Sciatic nerve (tissue), 2 donors: ENCODE results near the gene ZCCHC2. TPM values are rescaled to one million over a fixed set of nuclear protein-coding genes. Genes with fewer than 3 reads are reported as not detected.
A peak's percentile ranks its signal among the peaks of the same experiment; 100 is the strongest.

Source experiments
- ATAC-seq: fragments of 200-7000 bp; cut with Tn5 transposase; one replicate; pipeline ENCODE4 v1.9.1; 2020; ENCODE audit warnings: mild to moderate bottlenecking, moderate library complexity
- DNase-seq: peaks from one replicate; pipeline ENCODE4 v3.0.0-alpha.2; 2020; ENCODE audit warnings: low spot score
- intact Hi-C: fragments of 100-400 bp; cut with DNase I; formaldehyde crosslinking; loops from one replicate; pipeline ENCODE4 v1.14.2; 2022
- total RNA-seq: library from RNA; stranded (reverse); fragmentation: NEBNext Ultra II Directional; extraction: Animal tissue kit (Norgen Biotek cat#: 25700); gene quantifications from one replicate; pipeline ENCODE4 v1.2.1, GENCODE V29; 2021
- donor health status: DM: no; HTN: no; CAD: no.
- donor health status: DM: no; HTN: no; CAD: no.

The ZCCHC2 gene
- total RNA-seq = 35.5 TPM

DNA sequence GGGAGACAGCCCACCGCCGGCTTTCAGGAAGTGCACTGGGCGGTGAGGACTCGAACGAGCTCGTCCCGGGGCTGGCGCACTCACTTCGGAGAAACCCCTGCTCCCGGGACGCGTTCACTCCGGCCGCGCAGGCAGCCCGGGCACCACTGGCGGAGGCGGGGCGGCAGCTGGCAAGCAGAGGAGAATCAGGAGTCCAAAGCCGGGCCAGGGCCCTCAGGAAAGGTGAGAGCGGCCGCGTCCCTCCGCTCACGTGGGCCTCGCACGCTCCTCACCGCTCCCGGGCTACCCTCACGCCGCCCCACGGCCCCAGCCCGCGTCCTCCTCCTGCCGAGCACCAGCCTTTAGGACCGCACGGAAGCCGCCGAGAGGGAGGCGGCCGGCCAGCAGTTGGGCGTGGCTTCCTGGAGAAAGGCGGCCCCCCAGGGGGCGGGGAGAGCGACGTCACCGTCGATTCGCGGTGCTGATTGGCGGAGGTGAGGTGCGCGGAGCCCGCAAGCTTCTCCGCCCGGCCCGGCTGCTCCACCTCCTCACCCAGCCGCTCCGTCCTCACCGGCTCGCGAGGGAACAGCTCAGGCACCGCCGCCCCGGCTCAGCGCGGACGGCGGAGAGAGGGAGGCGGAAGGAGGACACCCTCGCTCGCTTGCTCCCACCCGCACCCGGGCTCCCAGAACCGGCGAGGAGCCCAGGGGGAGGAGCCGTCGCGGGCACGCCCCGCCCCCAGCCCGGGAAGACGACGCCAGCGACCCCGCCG lies at the start of gene ZCCHC2:
TSS of gene ZCCHC2 (plus strand) at position 522 of the 751 bp plus-strand sequence. CDS start 400 bp downstream, outside the sequence.
- peak; percentile 99 for DNase-seq
- intact Hi-C loops = no loop called here
- peak; percentile 96 for ATAC-seq

GRCh38 chr18:62479574-62479973 lies 43.3 kb upstream of the ZCCHC2 start:
- no peak for ATAC-seq
- DNase-seq = no peak
- intact Hi-C loops = no loop called here

DNA sequence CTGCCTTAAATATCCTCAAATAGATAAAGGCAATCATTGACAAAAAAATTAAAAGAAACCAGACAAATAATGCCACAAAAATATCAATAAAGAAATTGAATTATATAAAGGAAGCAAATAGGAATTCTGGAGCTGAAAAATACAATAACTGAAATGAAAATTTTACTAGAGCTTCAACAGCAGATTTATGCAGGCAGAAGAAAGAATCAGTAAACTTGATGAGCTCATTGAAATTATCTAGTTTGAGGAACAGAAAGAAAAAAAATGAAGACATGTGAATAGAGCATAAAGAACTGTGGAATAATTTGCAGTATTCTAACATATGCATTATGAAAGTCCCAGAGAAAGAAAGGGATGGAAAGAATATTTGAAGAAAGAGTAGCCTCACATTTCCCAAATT lies 41.9 kb upstream of the ZCCHC2 start:
- ATAC-seq = no peak
- DNase-seq = no peak
- intact Hi-C loops = no loop called here

- ATAC-seq (no peak), DNase-seq (no peak)
- intact Hi-C loops = no loop called here
These were observed 37.9 kb upstream of the ZCCHC2 start for GRCh38 chr18:62484941-62485340.

DNA sequence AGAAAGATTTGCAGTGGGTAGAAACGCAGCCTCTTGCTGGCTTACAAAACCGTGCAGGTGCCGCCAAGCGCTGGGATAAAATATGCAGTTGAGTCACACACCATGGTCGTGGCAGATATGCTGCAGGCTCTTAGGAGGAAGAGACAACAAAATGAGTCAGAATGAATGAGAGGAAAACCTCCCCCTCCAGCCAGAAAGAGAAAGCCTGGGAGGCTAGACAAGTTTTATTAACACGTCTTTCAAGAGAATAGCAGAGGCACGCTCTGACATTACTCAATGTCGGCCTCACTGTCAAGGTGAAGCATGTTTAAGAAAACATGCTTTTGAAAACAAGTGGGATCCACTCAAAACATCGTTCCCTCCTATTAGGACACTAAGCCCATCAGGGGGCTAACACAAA lies 37.1 kb upstream of the ZCCHC2 start:
- intact Hi-C loops = no loop called here
- DNase-seq = no peak
- ATAC-seq = no peak

DNA sequence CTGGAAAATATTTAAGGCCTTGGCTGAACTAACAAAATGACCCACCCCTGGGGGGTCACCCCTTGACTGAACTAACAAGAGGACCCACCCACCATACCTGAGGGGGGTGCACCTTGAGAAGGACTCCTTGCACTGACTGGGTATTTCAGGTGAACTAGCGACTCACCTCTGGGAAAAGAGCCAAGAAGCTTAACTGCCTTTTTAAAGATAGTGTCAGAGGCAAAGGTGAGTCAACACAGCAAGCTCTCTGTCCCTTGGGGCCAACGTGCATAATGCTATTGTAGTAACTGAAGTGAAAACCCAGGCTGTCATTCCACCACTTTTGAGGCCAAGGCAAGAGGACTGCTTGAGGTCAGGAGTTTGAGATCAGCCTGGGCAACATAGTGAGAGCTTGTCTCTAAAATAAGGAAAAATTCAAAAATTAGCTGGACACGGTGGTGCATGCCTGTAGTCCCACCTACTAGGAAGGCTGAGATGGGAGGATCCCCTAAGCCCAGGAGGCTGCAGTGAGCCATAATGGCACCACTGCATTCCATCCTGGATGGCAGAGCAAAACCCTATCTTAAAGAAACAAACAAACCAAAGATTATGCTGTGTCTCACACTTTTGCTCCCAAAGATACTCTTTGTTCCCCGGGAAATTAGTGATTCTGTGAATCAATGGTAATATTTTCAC lies 36.4 kb upstream of the ZCCHC2 start:
- ATAC-seq (no peak), DNase-seq (no peak)
- intact Hi-C loops = no loop called here

DNA sequence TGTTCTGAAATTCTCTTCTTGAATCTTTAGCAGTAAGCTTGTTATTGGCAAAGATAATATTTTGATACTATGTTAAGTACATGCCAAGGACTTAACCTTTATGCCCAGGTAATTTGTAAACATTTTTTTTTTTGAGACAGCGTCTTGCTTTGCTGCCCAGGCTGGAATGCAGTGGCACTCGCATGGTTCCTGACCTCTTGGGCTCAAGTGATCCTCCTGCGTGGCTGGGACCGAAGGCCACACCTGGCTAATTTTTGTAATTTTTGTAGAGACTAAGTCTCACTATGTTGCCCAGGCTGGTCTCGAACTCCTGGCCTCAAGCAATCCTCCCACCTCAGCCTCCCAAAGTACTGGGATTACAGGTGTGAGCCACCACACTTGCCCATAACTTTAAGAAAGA lies 35.7 kb upstream of the ZCCHC2 start:
- DNase-seq (no peak), ATAC-seq (no peak)
- intact Hi-C loops = no loop called here

GRCh38 chr18:62490967-62491695 lies 31.7 kb upstream of the ZCCHC2 start:
- ATAC-seq (no peak), DNase-seq (no peak)
- intact Hi-C loops = no loop called here

DNA sequence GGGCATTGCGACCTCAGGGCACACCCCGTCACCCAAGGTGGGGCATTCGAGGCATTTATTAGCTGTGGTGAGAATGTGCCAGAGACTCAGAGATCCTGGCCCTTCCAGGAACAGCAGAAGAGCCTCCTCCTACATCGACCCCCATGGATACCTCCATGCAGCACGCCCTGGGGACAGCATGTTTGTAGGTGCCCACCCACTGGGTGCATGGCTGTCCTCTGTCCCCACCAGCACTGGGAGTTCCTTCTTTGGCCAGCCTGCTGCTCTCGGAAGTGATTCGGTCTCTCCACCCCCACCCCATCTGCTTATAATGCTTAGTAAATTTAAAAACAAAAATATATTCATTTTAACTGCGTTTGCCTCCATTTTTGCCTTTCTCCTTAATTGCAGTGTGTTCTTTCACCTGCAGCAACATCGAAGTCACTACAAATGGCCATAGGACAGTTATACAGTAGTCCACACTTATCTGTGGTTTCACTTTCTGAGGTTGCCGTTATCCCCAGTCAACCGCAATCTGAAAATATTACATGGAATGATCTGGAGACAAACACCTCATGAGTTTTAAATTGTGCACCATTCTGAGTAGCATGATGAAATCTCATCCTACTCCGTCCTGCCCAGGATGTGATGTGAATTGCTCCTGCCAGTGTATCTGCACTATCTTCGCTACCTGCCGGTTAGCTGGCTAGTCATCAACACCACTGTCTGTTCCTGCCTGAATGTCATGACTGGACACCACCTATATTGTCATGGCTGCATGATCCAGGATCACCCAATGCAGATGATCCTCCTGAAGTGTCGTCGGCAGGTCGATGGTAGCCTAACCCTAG lies 29.6 kb upstream of the ZCCHC2 start:
- DNase-seq (no peak), ATAC-seq (no peak)
- intact Hi-C loops = no loop called here

- intact Hi-C loops = no loop called here
- DNase-seq (no peak), ATAC-seq (no peak)
These were observed 28.1 kb upstream of the ZCCHC2 start for GRCh38 chr18:62494764-62495163.

GRCh38 chr18:62496262-62496661 lies 26.6 kb upstream of the ZCCHC2 start:
- DNase-seq = no peak
- intact Hi-C loops = no loop called here
- ATAC-seq = no peak

DNA sequence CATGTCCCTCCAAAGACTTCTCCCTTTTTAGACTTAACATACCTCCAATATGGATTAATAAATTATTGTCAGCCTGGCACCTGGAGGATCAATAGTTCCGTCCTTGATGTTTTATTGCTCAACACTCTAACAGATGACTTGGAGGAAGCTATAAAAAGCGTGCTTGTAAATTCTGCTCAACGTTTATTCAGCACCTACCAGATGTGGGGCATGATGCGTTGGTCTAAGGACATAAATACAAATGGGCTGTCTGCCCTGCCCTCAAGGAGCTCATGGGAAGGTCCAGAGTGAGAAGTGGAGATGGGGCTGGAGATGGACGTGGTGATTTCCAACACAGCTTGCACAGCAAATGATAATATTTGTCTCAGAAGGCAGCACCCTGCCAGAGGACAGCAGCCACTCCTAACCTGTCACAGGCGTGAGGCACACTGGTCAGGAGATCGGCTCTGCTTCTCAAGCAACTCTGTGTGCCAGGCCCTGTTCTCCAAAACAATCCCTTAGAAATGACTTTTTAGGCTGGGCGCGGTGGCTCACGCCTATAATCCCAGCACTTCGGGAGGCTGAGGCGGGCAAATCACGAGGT lies 25.5 kb upstream of the ZCCHC2 start:
- intact Hi-C loops = no loop called here
- ATAC-seq (no peak), DNase-seq (no peak)

GRCh38 chr18:62498616-62499262 lies 24.1 kb upstream of the ZCCHC2 start:
- intact Hi-C loops = no loop called here
- ATAC-seq (no peak), DNase-seq (no peak)

- DNase-seq (no peak), ATAC-seq (peak; percentile 64)
- intact Hi-C loops = no loop called here
These were observed 23.6 kb upstream of the ZCCHC2 start for GRCh38 chr18:62499263-62499650.

DNA sequence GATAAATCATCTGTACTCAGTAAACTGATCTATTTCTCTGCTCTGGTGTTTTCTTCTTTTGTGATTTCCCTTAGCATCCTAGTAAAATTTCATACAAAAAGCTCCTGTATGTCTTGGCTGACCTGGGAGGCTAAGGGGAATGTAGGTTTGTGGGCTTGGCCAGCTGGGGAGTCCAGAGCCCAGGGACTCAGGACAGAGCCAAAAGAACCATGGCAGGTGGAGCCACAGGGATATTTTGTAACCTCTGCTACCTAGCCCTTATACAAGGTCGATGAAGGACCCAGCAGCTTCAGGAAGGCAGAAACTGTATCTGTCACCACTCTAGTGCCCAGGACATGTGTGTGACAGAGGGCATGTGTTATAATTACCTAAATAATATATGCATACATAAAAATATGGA lies 22.7 kb upstream of the ZCCHC2 start:
- intact Hi-C loops = no loop called here
- ATAC-seq (no peak), DNase-seq (no peak)

- intact Hi-C loops = no loop called here
- ATAC-seq (no peak), DNase-seq (no peak)
These were observed 21.7 kb upstream of the ZCCHC2 start for GRCh38 chr18:62500966-62501591.

DNA sequence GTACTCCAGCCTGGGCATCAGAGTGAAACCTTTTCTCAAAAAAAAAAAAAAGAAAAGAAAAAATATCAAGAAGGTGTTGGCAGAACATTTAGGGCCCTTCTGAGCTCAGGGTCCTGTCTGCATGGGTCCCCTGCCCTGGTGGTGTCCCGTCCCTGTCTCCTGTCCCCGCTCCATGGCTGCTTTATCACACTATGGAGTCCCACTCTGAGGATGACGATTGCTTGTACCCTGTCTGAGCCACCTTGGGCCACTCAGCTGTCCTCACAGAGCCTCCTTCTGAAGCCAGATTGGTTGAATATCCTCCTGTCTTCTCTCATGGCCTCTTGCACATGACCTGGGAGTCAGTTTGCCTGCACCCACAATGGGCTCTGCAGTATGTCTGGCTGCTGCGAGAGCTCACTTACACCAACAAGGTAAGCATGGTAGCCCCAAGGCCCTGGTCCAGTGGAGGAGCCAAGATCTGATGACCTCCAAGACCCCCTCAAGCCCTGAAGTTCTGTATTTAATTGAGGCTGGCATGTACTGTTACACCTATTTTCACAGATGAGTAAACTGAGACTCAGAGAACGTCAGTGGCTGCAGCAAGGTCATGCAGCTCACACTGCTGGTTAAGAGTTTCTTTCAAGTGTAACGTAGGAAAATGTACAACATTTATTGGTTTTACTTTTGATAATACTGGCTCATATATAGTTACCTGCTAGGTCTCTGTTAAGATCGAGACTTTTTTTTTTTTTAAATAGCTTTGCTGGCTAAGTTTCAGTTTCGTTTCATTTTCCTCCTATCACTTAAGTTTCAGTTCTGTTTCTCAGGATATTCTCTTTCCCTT lies 16.9 kb upstream of the ZCCHC2 start:
- intact Hi-C loops = no loop called here
- ATAC-seq (peak; percentile 41), DNase-seq (no peak)
